Measurements from ENCODE around the gene CD68.
A peak's percentile ranks its signal among the peaks of the same experiment; 100 is the strongest.

CD68 gene

DNA sequence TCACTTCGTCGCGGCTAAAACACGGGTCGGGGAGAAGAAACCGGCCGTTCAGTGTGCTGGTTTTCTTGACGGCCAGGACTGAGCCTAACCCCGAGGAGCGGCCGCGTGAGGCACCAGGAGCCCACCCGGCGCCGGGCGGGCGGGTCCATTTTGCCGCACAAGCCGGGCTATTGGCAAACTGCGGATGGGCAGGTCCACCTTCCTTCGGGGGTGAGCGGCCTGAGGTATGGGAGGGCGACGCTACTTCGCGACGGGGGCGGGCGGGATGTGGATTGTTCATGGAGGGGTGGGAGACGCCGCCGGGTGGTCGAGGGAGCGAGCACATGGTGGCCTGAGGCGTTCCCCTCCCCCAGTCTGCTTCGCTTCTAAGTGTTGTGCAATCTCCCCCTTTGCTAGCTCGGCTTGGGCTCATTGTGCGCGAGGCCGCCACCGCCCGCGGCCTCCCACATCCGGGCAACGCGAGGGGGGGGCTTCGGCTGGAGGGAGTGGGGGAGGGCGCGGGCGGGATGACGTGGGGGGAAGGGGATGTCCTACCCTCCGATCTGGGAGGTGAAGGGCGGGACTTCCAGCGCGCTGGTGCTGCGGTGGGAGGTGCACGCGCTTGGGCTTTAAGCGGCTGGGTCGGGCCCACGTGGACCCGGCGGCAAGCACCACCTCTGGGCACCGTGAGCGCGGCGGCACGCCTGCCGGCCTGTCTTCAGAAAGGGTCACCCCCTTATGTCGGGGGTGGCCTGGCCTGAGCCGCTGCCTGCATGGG lies 5.9 kb upstream of the CD68 start:
- Histone ChIP-seq H3K4me3 (ENCODE audit: extremely low read depth, insufficient read depth, low read length, poor library complexity, severe bottlenecking) (peak overlapping the region; percentile 99), H3K9me3 (ENCODE audit: control insufficient read depth, low read length) (no peaks in the 10 kb centered on the region), H3K27ac (ENCODE audit: low read depth, low read length, severe bottlenecking) (peak overlapping the region; percentile 96), H3K4me1 (ENCODE audit: control insufficient read depth, insufficient read depth, low read length, poor library complexity, severe bottlenecking) (peaks cover 29% of the 10 kb centered on the region), H3K36me3 (ENCODE audit: control insufficient read depth, insufficient read depth, low read length) (peaks cover 82% of the 10 kb centered on the region)
- WGBS, 2 experiments (ENCODE audit: insufficient coverage in 2 of 2): 0 to 1% methylated on average over 43 to 45 of the region's 71 CpGs

DNA sequence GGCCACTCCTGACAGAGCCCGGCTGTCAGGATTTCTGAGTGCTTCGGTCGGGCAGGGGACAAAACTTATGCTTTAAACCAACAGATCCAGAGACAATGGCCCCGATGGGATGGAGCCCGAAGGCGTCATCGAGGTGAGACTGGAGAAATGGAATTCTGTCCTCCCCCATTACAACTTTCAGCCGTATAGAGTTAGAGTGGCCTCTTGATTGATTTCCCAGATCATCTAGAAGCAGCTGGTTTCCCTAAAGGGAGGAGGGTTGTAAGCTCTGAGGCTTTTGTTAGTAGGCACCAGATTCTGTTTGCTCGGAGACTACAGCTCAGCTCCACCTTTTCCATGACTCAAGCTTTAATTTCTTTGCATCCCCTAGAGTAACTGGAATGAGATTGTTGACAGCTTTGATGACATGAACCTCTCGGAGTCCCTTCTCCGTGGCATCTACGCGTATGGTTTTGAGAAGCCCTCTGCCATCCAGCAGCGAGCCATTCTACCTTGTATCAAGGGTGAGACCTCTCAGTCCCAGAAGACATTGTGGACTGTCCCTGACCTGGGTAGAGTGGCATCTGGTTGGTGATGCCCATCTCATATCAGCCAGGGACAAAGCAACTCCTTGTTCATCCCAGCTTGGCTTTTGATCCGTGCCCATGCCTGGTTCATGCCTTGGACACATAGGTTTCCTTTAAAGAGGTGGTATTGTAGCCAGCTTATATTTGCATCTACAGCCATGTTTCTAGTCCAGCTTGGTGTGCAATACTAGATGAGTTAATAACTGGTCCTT lies 5.1 kb upstream of the CD68 start:
- no peaks in the 10 kb centered on the region for H3K9me3 ChIP-seq (ENCODE audit: control insufficient read depth, low read length)
- H3K4me1 ChIP-seq (ENCODE audit: control insufficient read depth, insufficient read depth, low read length, poor library complexity, severe bottlenecking): peaks cover 37% of the 10 kb centered on the region
- peaks cover 82% of the 10 kb centered on the region for H3K36me3 ChIP-seq (ENCODE audit: control insufficient read depth, insufficient read depth, low read length)
- 25 to 31% methylated on average over 9 to 10 of the region's 15 CpGs for WGBS, 2 experiments (ENCODE audit: insufficient coverage in 2 of 2)
- peak overlapping the region; percentile 99 for H3K4me3 ChIP-seq (ENCODE audit: extremely low read depth, insufficient read depth, low read length, poor library complexity, severe bottlenecking)
- peak overlapping the region; percentile 96 for H3K27ac ChIP-seq (ENCODE audit: low read depth, low read length, severe bottlenecking)

DNA sequence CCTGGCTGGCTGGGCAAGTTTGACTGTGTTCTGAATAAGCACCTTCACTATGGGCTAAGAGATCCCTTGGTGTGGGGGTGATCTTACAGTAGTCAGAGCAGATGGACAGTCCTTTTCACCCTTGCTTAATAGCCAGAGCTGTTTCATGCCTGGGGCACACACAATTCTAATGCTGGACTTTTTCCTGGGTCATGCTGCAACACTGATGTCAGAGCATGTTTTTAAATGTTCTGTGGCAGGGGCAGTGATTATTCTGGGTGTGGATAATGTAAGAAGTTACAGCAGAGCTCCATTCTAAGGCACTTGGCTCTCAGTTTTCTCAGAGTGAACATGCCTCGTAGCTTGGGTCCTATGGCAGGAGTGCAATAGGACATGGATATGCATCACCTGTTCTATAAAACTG lies 4.0 kb upstream of the CD68 start:
- Histone ChIP-seq H3K4me3 (ENCODE audit: extremely low read depth, insufficient read depth, low read length, poor library complexity, severe bottlenecking) (peak overlapping the region; percentile 99), H3K9me3 (ENCODE audit: control insufficient read depth, low read length) (no peaks in the 10 kb centered on the region), H3K36me3 (ENCODE audit: control insufficient read depth, insufficient read depth, low read length) (peaks cover 79% of the 10 kb centered on the region), H3K4me1 (ENCODE audit: control insufficient read depth, insufficient read depth, low read length, poor library complexity, severe bottlenecking) (peaks cover 40% of the 10 kb centered on the region), H3K27ac (ENCODE audit: low read depth, low read length, severe bottlenecking) (peak overlapping the region; percentile 20)
- WGBS, 2 experiments (ENCODE audit: insufficient coverage in 2 of 2): 90 to 100% methylated on average over 1 of the region's 1 CpG

DNA sequence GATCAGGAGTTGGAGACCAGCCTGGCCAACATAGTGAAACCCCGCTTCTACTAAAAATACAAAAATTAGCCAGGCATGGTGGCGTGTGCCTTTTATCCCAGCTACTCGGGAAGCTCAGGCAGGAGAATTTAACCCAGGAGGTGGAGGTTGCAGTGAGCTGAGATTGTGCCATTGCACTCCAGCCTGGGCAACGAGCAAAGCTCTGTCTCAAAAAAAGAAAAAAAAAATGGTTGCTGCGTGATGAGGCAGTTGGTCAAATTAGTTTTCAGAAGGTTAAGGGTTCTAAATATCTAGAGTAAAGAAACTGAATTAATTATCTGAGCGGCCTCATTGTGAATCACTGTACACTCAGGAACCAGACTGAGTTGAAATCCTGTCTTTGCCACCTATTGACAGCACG lies 3.5 kb upstream of the CD68 start:
- peak overlapping the region; percentile 20 for H3K27ac ChIP-seq (ENCODE audit: low read depth, low read length, severe bottlenecking)
- no peak overlapping the region for H3K4me3 ChIP-seq (ENCODE audit: extremely low read depth, insufficient read depth, low read length, poor library complexity, severe bottlenecking)
- 96 to 100% methylated on average over 5 to 7 of the region's 7 CpGs for WGBS, 2 experiments (ENCODE audit: insufficient coverage in 2 of 2)
- no peaks in the 10 kb centered on the region for H3K9me3 ChIP-seq (ENCODE audit: control insufficient read depth, low read length)
- peaks cover 36% of the 10 kb centered on the region for H3K4me1 ChIP-seq (ENCODE audit: control insufficient read depth, insufficient read depth, low read length, poor library complexity, severe bottlenecking)
- peaks cover 74% of the 10 kb centered on the region for H3K36me3 ChIP-seq (ENCODE audit: control insufficient read depth, insufficient read depth, low read length)

DNA sequence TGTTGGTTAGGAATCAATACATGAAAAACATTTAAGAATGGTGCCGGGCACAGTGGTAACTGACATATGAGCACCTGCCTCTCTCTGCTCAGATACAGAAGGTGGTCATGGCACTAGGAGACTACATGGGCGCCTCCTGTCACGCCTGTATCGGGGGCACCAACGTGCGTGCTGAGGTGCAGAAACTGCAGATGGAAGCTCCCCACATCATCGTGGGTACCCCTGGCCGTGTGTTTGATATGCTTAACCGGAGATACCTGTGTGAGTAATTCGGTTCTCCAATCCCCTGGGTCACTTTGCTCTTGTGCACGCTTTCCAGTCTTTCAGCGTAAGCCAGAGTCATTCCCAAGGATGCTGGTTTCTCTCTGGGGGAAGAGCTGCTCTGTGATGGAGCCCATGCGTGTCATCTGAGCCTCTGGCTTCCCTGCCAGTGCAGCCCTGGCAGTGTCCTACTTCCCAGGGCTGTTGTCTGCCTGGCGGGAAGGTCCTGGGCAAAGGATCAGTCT lies 3.0 kb upstream of the CD68 start:
- peaks cover 73% of the 10 kb centered on the region for H3K36me3 ChIP-seq (ENCODE audit: control insufficient read depth, insufficient read depth, low read length)
- no peak overlapping the region for H3K4me3 ChIP-seq (ENCODE audit: extremely low read depth, insufficient read depth, low read length, poor library complexity, severe bottlenecking)
- H3K4me1 ChIP-seq (ENCODE audit: control insufficient read depth, insufficient read depth, low read length, poor library complexity, severe bottlenecking): peaks cover 33% of the 10 kb centered on the region
- H3K27ac ChIP-seq (ENCODE audit: low read depth, low read length, severe bottlenecking): no peak overlapping the region
- 94 to 97% methylated on average over 14 of the region's 14 CpGs for WGBS, 2 experiments (ENCODE audit: insufficient coverage in 2 of 2)
- H3K9me3 ChIP-seq (ENCODE audit: control insufficient read depth, low read length): no peaks in the 10 kb centered on the region

DNA sequence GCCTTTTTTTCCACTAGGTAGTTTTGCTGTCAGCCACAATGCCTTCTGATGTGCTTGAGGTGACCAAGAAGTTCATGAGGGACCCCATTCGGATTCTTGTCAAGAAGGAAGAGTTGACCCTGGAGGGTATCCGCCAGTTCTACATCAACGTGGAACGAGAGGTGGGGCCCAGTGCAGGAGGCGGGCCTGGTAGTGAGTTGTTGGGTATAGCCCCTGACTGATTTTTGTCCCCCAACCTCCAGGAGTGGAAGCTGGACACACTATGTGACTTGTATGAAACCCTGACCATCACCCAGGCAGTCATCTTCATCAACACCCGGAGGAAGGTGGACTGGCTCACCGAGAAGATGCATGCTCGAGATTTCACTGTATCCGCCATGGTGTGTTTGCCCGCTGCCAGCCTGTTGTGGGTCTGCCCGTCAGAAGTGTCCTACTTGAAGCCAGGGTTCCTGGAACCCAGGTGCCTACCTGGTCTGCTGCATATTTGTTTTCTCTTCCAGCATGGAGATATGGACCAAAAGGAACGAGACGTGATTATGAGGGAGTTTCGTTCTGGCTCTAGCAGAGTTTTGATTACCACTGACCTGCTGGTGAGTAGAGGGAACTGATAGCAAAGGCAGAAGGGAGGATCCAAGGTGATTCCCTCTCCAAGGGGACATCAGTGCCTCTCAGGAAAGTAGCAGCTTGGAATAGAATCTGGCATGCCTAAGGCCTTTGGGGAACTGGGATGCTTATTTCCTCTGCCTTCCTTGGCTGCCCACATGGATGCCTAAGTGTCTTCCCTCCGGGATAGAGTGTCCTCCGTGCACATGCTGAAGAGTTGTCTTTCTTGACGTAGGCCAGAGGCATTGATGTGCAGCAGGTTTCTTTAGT lies 1.9 kb upstream of the CD68 start:
- peak overlapping the region; percentile 5 for H3K27ac ChIP-seq (ENCODE audit: low read depth, low read length, severe bottlenecking)
- H3K36me3 ChIP-seq (ENCODE audit: control insufficient read depth, insufficient read depth, low read length): peaks cover 72% of the 10 kb centered on the region
- 97 to 98% methylated on average over 14 to 17 of the region's 17 CpGs for WGBS, 2 experiments (ENCODE audit: insufficient coverage in 2 of 2)
- no peaks in the 10 kb centered on the region for H3K9me3 ChIP-seq (ENCODE audit: control insufficient read depth, low read length)
- H3K4me1 ChIP-seq (ENCODE audit: control insufficient read depth, insufficient read depth, low read length, poor library complexity, severe bottlenecking): peaks cover 32% of the 10 kb centered on the region
- H3K4me3 ChIP-seq (ENCODE audit: extremely low read depth, insufficient read depth, low read length, poor library complexity, severe bottlenecking): no peak overlapping the region

DNA sequence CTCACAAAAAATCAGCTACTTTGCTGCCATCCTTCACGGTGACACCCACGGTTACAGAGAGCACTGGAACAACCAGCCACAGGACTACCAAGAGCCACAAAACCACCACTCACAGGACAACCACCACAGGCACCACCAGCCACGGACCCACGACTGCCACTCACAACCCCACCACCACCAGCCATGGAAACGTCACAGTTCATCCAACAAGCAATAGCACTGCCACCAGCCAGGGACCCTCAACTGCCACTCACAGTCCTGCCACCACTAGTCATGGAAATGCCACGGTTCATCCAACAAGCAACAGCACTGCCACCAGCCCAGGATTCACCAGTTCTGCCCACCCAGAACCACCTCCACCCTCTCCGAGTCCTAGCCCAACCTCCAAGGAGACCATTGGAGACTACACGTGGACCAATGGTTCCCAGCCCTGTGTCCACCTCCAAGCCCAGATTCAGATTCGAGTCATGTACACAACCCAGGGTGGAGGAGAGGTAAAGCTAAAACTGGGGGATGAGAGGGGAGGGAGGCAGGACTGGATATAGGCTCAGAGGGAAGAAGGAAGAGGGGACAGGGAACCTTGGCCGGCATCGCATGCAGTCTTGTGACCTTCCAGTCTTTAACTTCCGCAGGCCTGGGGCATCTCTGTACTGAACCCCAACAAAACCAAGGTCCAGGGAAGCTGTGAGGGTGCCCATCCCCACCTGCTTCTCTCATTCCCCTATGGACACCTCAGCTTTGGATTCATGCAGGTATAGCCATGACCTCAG lies 581 bp downstream of the CD68 start:
- WGBS, 2 experiments (ENCODE audit: insufficient coverage in 2 of 2): 87 to 88% methylated on average over 7 to 8 of the region's 12 CpGs
- Histone ChIP-seq H3K36me3 (ENCODE audit: control insufficient read depth, insufficient read depth, low read length) (peaks cover 58% of the 10 kb centered on the region), H3K4me1 (ENCODE audit: control insufficient read depth, insufficient read depth, low read length, poor library complexity, severe bottlenecking) (peaks cover 35% of the 10 kb centered on the region), H3K9me3 (ENCODE audit: control insufficient read depth, low read length) (no peaks in the 10 kb centered on the region), H3K4me3 (ENCODE audit: extremely low read depth, insufficient read depth, low read length, poor library complexity, severe bottlenecking) (no peak overlapping the region), H3K27ac (ENCODE audit: low read depth, low read length, severe bottlenecking) (peak overlapping the region; percentile 61)

DNA sequence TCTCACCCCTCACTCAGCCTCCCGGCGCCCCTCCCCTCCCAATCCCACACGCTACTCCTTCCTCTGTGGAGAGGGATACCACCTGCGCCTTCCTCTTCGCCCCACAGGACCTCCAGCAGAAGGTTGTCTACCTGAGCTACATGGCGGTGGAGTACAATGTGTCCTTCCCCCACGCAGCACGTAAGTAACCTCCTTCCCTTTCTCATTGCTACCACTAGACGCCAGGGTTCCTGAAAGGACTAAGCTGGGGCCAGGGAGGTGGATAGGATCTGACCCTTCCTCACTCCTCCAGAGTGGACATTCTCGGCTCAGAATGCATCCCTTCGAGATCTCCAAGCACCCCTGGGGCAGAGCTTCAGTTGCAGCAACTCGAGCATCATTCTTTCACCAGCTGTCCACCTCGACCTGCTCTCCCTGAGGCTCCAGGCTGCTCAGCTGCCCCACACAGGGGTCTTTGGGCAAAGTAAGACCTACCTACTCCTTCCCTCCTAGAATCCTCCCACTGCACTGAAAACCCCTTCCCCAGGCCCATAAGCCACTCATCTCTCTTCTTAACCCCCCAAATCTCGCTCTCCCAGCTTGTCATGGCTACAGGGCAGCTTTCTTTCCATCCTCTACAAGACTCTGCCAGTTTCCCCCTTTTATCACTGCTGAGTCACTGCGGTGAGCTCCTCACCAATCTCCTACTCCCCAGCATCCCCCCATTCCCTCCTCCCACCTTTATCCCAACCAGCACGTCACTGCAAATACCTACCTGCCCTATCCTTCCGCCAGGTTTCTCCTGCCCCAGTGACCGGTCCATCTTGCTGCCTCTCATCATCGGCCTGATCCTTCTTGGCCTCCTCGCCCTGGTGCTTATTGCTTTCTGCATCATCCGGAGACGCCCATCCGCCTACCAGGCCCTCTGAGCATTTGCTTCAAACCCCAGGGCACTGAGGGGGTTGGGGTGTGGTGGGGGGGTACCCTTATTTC lies 1.5 kb downstream of the CD68 start:
- peaks cover 57% of the 10 kb centered on the region for H3K36me3 ChIP-seq (ENCODE audit: control insufficient read depth, insufficient read depth, low read length)
- no peaks in the 10 kb centered on the region for H3K9me3 ChIP-seq (ENCODE audit: control insufficient read depth, low read length)
- peak overlapping the region; percentile 23 for H3K27ac ChIP-seq (ENCODE audit: low read depth, low read length, severe bottlenecking)
- peaks cover 26% of the 10 kb centered on the region for H3K4me1 ChIP-seq (ENCODE audit: control insufficient read depth, insufficient read depth, low read length, poor library complexity, severe bottlenecking)
- WGBS, 2 experiments (ENCODE audit: insufficient coverage in 2 of 2): 88 to 92% methylated on average over 15 of the region's 23 CpGs
- no peak overlapping the region for H3K4me3 ChIP-seq (ENCODE audit: extremely low read depth, insufficient read depth, low read length, poor library complexity, severe bottlenecking)

Measured in mesodermal cell (in vitro differentiated cells).